ENCODE measurements around the gene USP32.
"Not testable (repeated sequence)": the region's sequence is repeated elsewhere in the genome, so short reads cannot be mapped to it uniquely, and the experiment has no call there.

Gene USP32

GRCh38 chr17:60332574-60332973, 59.4 kb downstream of the USP32 start:
- DNase-seq (ENCODE audit: low read depth in 2 of 2), result no peak

GRCh38 chr17:60330731-60331130, 61.2 kb downstream of the USP32 start:
- DNase-seq (ENCODE audit: low read depth in 2 of 2), result no peak

GRCh38 chr17:60328679-60329078, 63.3 kb downstream of the USP32 start:
- no peak for DNase-seq (ENCODE audit: low read depth in 2 of 2)

GRCh38 chr17:60327901-60328273, 64.0 kb downstream of the USP32 start:
- DNase-seq (ENCODE audit: low read depth in 2 of 2), result no peak

GRCh38 chr17:60327134-60327900, 64.6 kb downstream of the USP32 start:
- no peak for DNase-seq (ENCODE audit: low read depth in 2 of 2)

GRCh38 chr17:60326702-60327101, 65.2 kb downstream of the USP32 start:
- DNase-seq (ENCODE audit: low read depth in 2 of 2), result no peak

- no peak for DNase-seq (ENCODE audit: low read depth in 2 of 2)
These were observed 66.0 kb downstream of the USP32 start for GRCh38 chr17:60325730-60326524.

GRCh38 chr17:60323754-60324153, 68.2 kb downstream of the USP32 start:
- DNase-seq (ENCODE audit: low read depth in 2 of 2), result no peak

GRCh38 chr17:60322056-60322387, 69.9 kb downstream of the USP32 start:
- DNase-seq (ENCODE audit: low read depth in 2 of 2), result no peak

- DNase-seq (ENCODE audit: low read depth in 2 of 2), result no peak
These were observed 70.4 kb downstream of the USP32 start for GRCh38 chr17:60321336-60322055.

- no peak for DNase-seq (ENCODE audit: low read depth in 2 of 2)
These were observed 73.1 kb downstream of the USP32 start for GRCh38 chr17:60318830-60319229.

- DNase-seq (ENCODE audit: low read depth in 2 of 2), result no peak
These were observed 73.6 kb downstream of the USP32 start for GRCh38 chr17:60318326-60318725.

GRCh38 chr17:60315650-60316049, 76.3 kb downstream of the USP32 start:
- DNase-seq (ENCODE audit: low read depth in 2 of 2), result no peak

- not testable (repeated sequence) for DNase-seq (ENCODE audit: low read depth in 2 of 2)
These were observed 77.0 kb downstream of the USP32 start for GRCh38 chr17:60314900-60315299.

GRCh38 chr17:60314423-60314822, 77.5 kb downstream of the USP32 start:
- DNase-seq (ENCODE audit: low read depth in 2 of 2), result no peak

- DNase-seq (ENCODE audit: low read depth in 2 of 2), result no peak
These were observed 80.0 kb downstream of the USP32 start for GRCh38 chr17:60311936-60312335.

GRCh38 chr17:60311186-60311585, 80.7 kb downstream of the USP32 start:
- DNase-seq (ENCODE audit: low read depth in 2 of 2), result no peak

- DNase-seq (ENCODE audit: low read depth in 2 of 2), result no peak
These were observed 86.8 kb downstream of the USP32 start for GRCh38 chr17:60305141-60305540.

GRCh38 chr17:60304502-60304901, 87.4 kb downstream of the USP32 start:
- DNase-seq (ENCODE audit: low read depth in 2 of 2), result no peak

- no peak for DNase-seq (ENCODE audit: low read depth in 2 of 2)
These were observed 88.4 kb downstream of the USP32 start for GRCh38 chr17:60303406-60304099.

- no peak for DNase-seq (ENCODE audit: low read depth in 2 of 2)
These were observed 90.3 kb downstream of the USP32 start for GRCh38 chr17:60301649-60302048.

GRCh38 chr17:60300949-60301348, 91.0 kb downstream of the USP32 start:
- no peak for DNase-seq (ENCODE audit: low read depth in 2 of 2)
